ENCODE results near the gene BLVRB.

Gene BLVRB

DNA sequence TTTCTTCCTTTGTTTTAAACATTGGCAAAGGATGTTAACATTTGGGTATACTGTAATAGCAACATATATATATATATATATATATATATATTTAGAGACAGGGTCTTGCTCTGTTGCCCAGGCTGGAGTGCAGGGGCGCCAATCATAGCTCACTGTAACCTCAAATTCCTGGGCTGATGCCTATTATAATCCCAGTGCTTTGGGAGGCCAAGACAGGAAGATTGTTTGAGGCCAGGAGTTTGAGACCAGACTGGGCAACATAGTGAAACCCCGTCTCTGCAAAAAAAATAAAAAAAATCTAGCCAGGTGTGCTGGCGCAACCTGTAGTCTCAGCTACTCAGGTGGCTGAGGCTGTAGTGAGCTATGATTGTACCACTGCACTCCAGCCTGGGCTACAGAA, 5.4 kb downstream of the BLVRB start:
- no peak for TF ChIP-seq FOXM1 (IDR thresholded peaks at IDR 0.05; ENCODE audit: borderline replicate concordance, low read depth)
- TF ChIP-seq, protein P1, sequence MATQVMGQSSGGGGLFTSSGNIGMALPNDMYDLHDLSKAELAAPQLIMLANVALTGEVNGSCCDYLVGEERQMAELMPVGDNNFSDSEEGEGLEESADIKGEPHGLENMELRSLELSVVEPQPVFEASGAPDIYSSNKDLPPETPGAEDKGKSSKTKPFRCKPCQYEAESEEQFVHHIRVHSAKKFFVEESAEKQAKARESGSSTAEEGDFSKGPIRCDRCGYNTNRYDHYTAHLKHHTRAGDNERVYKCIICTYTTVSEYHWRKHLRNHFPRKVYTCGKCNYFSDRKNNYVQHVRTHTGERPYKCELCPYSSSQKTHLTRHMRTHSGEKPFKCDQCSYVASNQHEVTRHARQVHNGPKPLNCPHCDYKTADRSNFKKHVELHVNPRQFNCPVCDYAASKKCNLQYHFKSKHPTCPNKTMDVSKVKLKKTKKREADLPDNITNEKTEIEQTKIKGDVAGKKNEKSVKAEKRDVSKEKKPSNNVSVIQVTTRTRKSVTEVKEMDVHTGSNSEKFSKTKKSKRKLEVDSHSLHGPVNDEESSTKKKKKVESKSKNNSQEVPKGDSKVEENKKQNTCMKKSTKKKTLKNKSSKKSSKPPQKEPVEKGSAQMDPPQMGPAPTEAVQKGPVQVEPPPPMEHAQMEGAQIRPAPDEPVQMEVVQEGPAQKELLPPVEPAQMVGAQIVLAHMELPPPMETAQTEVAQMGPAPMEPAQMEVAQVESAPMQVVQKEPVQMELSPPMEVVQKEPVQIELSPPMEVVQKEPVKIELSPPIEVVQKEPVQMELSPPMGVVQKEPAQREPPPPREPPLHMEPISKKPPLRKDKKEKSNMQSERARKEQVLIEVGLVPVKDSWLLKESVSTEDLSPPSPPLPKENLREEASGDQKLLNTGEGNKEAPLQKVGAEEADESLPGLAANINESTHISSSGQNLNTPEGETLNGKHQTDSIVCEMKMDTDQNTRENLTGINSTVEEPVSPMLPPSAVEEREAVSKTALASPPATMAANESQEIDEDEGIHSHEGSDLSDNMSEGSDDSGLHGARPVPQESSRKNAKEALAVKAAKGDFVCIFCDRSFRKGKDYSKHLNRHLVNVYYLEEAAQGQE (IDR thresholded peaks at IDR 0.05; ENCODE audit: low read depth): no peak
- TF ChIP-seq, protein P2, sequence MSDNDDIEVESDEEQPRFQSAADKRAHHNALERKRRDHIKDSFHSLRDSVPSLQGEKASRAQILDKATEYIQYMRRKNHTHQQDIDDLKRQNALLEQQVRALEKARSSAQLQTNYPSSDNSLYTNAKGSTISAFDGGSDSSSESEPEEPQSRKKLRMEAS (IDR thresholded peaks at IDR 0.05): no peak
- no peak for TF ChIP-seq TCF12 (IDR thresholded peaks at IDR 0.05; ENCODE audit: low read depth)
- TF ChIP-seq EGR1 (IDR thresholded peaks at IDR 0.05): no peak
- no peak for TF ChIP-seq TAF1 (IDR thresholded peaks at IDR 0.05; ENCODE audit: low read depth)
- no peak for TF ChIP-seq USF1 (IDR thresholded peaks at IDR 0.05)
- no peak for TF ChIP-seq EP300 (IDR thresholded peaks at IDR 0.05; ENCODE audit: borderline replicate concordance)
- no peak for TF ChIP-seq NFIC (IDR thresholded peaks at IDR 0.05)
- no peak for TF ChIP-seq CREB1 (IDR thresholded peaks at IDR 0.05; ENCODE audit: low read depth)
- TF ChIP-seq CEBPB (IDR thresholded peaks at IDR 0.05): no peak
- no peak for TF ChIP-seq RAD21 (IDR thresholded peaks at IDR 0.05; ENCODE audit: low read depth)
- no peak for TF ChIP-seq YY1 (IDR thresholded peaks at IDR 0.05; ENCODE audit: low read depth)
- no peak for TF ChIP-seq ZBTB7A (IDR thresholded peaks at IDR 0.05; ENCODE audit: low read depth)

GRCh38 chr19:40458597-40458974, 7.0 kb downstream of the BLVRB start:
- TF ChIP-seq FOXM1 (IDR thresholded peaks at IDR 0.05; ENCODE audit: borderline replicate concordance, low read depth) (no peak), ZBTB7A (IDR thresholded peaks at IDR 0.05; ENCODE audit: low read depth) (no peak), NFIC (IDR thresholded peaks at IDR 0.05) (no peak), EP300 (IDR thresholded peaks at IDR 0.05; ENCODE audit: borderline replicate concordance) (no peak), YY1 (IDR thresholded peaks at IDR 0.05; ENCODE audit: low read depth) (no peak), RAD21 (IDR thresholded peaks at IDR 0.05; ENCODE audit: low read depth) (no peak), TEAD4 (IDR thresholded peaks at IDR 0.05) (no peak), USF1 (IDR thresholded peaks at IDR 0.05) (no peak), TAF1 (IDR thresholded peaks at IDR 0.05; ENCODE audit: low read depth) (no peak)
- TF ChIP-seq, protein P2 (IDR thresholded peaks at IDR 0.05): no peak

DNA sequence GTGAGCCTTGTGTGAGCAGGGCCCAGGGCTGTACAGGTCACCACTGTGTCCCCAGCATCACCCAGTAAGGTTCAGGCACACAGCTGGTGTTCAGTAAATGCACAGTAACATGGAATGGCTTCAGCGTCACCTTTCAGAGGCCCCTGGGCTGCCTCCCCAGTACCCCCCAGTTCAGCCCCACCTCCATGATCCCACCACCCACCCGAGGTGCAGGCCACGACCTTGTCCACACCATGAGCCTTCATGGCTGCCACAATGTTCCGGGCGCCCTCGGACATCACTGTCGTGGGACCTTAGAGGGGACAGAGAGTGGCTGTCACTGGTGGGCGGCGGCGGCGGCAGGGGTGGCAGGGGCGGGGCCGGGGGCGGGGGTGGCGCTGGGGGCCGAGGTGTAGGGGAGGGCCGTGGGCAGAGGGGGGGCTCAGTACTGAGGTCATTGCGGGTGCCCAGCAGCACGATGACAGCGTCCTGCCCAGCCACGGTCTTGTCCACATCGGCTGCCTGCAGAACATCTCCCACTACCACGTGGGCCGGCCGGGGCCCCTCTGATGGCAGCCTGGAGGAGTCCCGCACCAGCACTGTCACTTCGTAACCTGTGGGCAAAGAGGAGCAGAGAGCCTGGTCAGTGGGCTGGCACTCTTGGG, 7.5 kb downstream of the BLVRB start:
- no peak for TF ChIP-seq FOXM1 (IDR thresholded peaks at IDR 0.05; ENCODE audit: borderline replicate concordance, low read depth)
- TF ChIP-seq, protein P1 (IDR thresholded peaks at IDR 0.05; ENCODE audit: low read depth): no peak
- TF ChIP-seq EGR1 (IDR thresholded peaks at IDR 0.05): no peak
- no peak for TF ChIP-seq TAF1 (IDR thresholded peaks at IDR 0.05; ENCODE audit: low read depth)
- no peak for TF ChIP-seq CEBPB (IDR thresholded peaks at IDR 0.05)
- TF ChIP-seq TEAD4 (IDR thresholded peaks at IDR 0.05): no peak
- TF ChIP-seq, protein P2 (IDR thresholded peaks at IDR 0.05): no peak
- no peak for TF ChIP-seq TCF12 (IDR thresholded peaks at IDR 0.05; ENCODE audit: low read depth)
- no peak for TF ChIP-seq RAD21 (IDR thresholded peaks at IDR 0.05; ENCODE audit: low read depth)
- TF ChIP-seq YY1 (IDR thresholded peaks at IDR 0.05; ENCODE audit: low read depth): no peak
- no peak for TF ChIP-seq USF1 (IDR thresholded peaks at IDR 0.05)
- TF ChIP-seq NFIC (IDR thresholded peaks at IDR 0.05): no peak
- no peak for TF ChIP-seq CREB1 (IDR thresholded peaks at IDR 0.05; ENCODE audit: low read depth)
- TF ChIP-seq EP300 (IDR thresholded peaks at IDR 0.05; ENCODE audit: borderline replicate concordance): no peak
- TF ChIP-seq ZBTB7A (IDR thresholded peaks at IDR 0.05; ENCODE audit: low read depth): no peak

DNA sequence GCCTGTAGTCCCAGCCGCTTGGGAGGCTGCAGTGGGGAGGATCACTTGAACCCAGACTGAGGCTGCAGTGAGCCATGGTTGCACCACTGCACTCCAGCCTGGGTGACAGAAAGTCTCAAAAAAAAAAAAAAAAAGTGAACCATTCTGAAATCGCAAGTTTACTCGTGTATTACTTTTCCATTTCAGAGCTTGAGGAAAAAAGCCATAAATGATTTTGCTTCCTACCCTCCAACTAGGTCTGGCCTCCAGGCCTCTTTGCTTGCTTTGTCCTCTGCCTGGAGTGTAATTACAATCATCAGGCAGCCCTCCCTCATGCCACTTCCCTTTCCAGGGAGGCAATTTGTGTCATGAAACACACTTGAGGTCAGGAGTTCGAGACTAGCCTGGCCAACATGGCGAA, 8.5 kb downstream of the BLVRB start:
- TF ChIP-seq TCF12 (IDR thresholded peaks at IDR 0.05; ENCODE audit: low read depth) (no peak), FOXM1 (IDR thresholded peaks at IDR 0.05; ENCODE audit: borderline replicate concordance, low read depth) (no peak), ZBTB7A (IDR thresholded peaks at IDR 0.05; ENCODE audit: low read depth) (no peak), EP300 (IDR thresholded peaks at IDR 0.05; ENCODE audit: borderline replicate concordance) (no peak), RAD21 (IDR thresholded peaks at IDR 0.05; ENCODE audit: low read depth) (no peak), TAF1 (IDR thresholded peaks at IDR 0.05; ENCODE audit: low read depth) (no peak), CREB1 (IDR thresholded peaks at IDR 0.05; ENCODE audit: low read depth) (no peak), USF1 (IDR thresholded peaks at IDR 0.05) (no peak), YY1 (IDR thresholded peaks at IDR 0.05; ENCODE audit: low read depth) (no peak), EGR1 (IDR thresholded peaks at IDR 0.05) (no peak), TEAD4 (IDR thresholded peaks at IDR 0.05) (no peak), NFIC (IDR thresholded peaks at IDR 0.05) (no peak), CEBPB (IDR thresholded peaks at IDR 0.05) (no peak)
- TF ChIP-seq, protein P1 (IDR thresholded peaks at IDR 0.05; ENCODE audit: low read depth): no peak
- TF ChIP-seq, protein P2 (IDR thresholded peaks at IDR 0.05): no peak

Measured in Ishikawa (cell line).